Measurements from ENCODE around the gene NBAS. TPM values are rescaled to one million over a fixed set of nuclear protein-coding genes. Genes with fewer than 3 reads are reported as not detected.

NBAS gene
- total RNA-seq, 1 experiment from 2014 or later = 36.3 TPM

DNA sequence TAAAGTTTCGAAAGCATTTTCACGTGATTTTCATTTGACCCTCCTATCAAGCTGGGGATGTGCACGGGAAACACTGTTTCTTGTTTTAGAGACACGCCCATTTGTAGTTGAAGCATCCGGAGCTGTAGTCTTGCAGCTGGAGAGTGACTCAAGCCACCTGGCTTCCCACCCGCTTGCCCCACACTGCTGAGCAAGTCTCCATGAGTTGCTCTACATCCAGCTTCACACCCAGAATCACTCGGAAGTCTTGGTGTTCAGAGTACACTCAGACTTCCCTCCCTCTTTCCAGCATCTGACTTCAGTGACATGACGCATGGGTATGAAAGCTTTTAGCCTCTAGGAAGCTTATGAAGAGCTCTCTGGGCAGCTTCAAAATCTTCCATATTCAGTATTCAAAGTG lies 262.4 kb downstream of the NBAS start:
- ChIA-PET CTCF (no interaction called here), POLR2A (no interaction called here)
- Histone ChIP-seq H3K4me3 (ENCODE audit: low read depth in 2 of 2, low read length in 2 of 2) (no peak overlapping the region), H3K27me3 (ENCODE audit: control insufficient read depth, insufficient read depth, low read length) (no peaks in the 10 kb centered on the region), H3K27ac (ENCODE audit: low read length) (no peak overlapping the region), H3K4me1 (ENCODE audit: control insufficient read depth, insufficient read depth, low read length) (no peaks in the 10 kb centered on the region), H3K36me3 (ENCODE audit: control insufficient read depth, insufficient read depth, low read length) (no peaks in the 10 kb centered on the region), H3K9me3 (ENCODE audit: control insufficient read depth, insufficient read depth, low read depth, low read length) (no peaks in the 10 kb centered on the region)
- TF ChIP-seq TCF7L2 (IDR thresholded peaks at IDR 0.05; ENCODE audit: low read depth, low read length) (no peak), CTCF (IDR thresholded peaks at IDR 0.05) (no peak), POLR2AphosphoS5 (IDR thresholded peaks at IDR 0.05; ENCODE audit: low read depth, low read length) (no peak), SIN3A (IDR thresholded peaks at IDR 0.05; ENCODE audit: borderline replicate concordance, insufficient read depth, low read depth, low read length) (no peak)
- TF ChIP-seq, protein P1, sequence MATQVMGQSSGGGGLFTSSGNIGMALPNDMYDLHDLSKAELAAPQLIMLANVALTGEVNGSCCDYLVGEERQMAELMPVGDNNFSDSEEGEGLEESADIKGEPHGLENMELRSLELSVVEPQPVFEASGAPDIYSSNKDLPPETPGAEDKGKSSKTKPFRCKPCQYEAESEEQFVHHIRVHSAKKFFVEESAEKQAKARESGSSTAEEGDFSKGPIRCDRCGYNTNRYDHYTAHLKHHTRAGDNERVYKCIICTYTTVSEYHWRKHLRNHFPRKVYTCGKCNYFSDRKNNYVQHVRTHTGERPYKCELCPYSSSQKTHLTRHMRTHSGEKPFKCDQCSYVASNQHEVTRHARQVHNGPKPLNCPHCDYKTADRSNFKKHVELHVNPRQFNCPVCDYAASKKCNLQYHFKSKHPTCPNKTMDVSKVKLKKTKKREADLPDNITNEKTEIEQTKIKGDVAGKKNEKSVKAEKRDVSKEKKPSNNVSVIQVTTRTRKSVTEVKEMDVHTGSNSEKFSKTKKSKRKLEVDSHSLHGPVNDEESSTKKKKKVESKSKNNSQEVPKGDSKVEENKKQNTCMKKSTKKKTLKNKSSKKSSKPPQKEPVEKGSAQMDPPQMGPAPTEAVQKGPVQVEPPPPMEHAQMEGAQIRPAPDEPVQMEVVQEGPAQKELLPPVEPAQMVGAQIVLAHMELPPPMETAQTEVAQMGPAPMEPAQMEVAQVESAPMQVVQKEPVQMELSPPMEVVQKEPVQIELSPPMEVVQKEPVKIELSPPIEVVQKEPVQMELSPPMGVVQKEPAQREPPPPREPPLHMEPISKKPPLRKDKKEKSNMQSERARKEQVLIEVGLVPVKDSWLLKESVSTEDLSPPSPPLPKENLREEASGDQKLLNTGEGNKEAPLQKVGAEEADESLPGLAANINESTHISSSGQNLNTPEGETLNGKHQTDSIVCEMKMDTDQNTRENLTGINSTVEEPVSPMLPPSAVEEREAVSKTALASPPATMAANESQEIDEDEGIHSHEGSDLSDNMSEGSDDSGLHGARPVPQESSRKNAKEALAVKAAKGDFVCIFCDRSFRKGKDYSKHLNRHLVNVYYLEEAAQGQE (IDR thresholded peaks at IDR 0.05; ENCODE audit: insufficient read depth in 1 of 2, low read depth in 2 of 2, low read length in 1 of 2) = no peak
- in situ Hi-C loops (cut with HindIII; ENCODE audit: low pct_unique_long_range_greater_than_20kb, low sequenced_read_pairs) = no loop called here
- ATAC-seq (no peak), DNase-seq (ENCODE audit: low read depth, low spot score) (no peak)
- no TSS peak for BruUV-seq (replicated peaks)
- intact Hi-C loops (cut with micrococcal nuclease; ENCODE audit: unreplicated experiment) = no loop called here

DNA sequence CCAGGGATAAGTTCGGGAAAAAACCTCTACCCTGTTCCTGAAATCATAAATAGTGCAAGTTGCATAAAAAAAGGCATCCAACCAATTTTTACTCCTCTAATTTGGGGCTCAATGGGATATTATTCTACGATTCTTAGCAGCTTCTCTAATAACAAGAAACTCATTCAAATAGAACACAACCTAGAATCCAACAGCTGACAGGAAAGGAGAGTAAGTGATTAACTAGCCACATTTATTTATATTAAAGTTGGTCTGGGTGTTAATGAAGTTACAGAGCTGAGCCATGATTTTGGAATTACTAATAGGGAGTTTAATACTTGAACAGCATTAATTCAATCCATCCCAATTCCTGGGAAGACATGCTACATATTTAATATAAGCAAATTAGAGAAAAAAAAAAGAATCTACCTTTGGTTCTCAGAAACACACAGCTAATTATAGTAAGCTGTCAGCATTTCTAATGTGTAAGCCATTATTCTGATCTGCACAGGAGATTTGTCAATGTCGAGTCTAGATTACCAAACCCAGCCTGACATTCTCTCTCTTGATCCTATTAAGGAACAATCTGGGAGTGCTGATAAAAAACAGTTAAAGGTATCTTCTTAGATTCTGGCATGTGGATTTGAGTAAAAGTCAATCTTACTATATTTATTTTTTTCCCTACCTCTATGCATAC lies 267.7 kb downstream of the NBAS start:
- in situ Hi-C loops (cut with HindIII; ENCODE audit: low pct_unique_long_range_greater_than_20kb, low sequenced_read_pairs) (no loop called here), intact Hi-C loops (cut with micrococcal nuclease; ENCODE audit: unreplicated experiment) (no loop called here)
- ATAC-seq (no peak), DNase-seq (ENCODE audit: low read depth, low spot score) (no peak)
- Histone ChIP-seq H3K4me1 (ENCODE audit: control insufficient read depth, insufficient read depth, low read length) (no peaks in the 10 kb centered on the region), H3K27me3 (ENCODE audit: control insufficient read depth, insufficient read depth, low read length) (no peaks in the 10 kb centered on the region), H3K9me3 (ENCODE audit: control insufficient read depth, insufficient read depth, low read depth, low read length) (no peaks in the 10 kb centered on the region), H3K36me3 (ENCODE audit: control insufficient read depth, insufficient read depth, low read length) (no peaks in the 10 kb centered on the region), H3K4me3 (ENCODE audit: low read depth in 2 of 2, low read length in 2 of 2) (no peak overlapping the region), H3K27ac (ENCODE audit: low read length) (no peak overlapping the region)
- CTCF ChIA-PET = no interaction called here
- no peak for TF ChIP-seq TCF7L2 (IDR thresholded peaks at IDR 0.05; ENCODE audit: low read depth, low read length)
- no peak for TF ChIP-seq CTCF (IDR thresholded peaks at IDR 0.05)
- TF ChIP-seq POLR2AphosphoS5 (IDR thresholded peaks at IDR 0.05; ENCODE audit: low read depth, low read length) = no peak
- TF ChIP-seq, protein P1 (IDR thresholded peaks at IDR 0.05; ENCODE audit: insufficient read depth in 1 of 2, low read depth in 2 of 2, low read length in 1 of 2) = no peak
- no peak for TF ChIP-seq SIN3A (IDR thresholded peaks at IDR 0.05; ENCODE audit: borderline replicate concordance, insufficient read depth, low read depth, low read length)
- POLR2A ChIA-PET = no interaction called here
- no TSS peak for BruUV-seq (replicated peaks)

Data from Panc1 (cell line).